ENCODE results near the gene TLE3.

TLE3 gene

GRCh38 chr15:70097321-70098152, at the start of gene TLE3:
TSS of gene TLE3 (minus strand) at chr15:70097917. CDS start at chr15:70096798, 1,119 bp downstream.
- TF ChIP-seq, protein P1, sequence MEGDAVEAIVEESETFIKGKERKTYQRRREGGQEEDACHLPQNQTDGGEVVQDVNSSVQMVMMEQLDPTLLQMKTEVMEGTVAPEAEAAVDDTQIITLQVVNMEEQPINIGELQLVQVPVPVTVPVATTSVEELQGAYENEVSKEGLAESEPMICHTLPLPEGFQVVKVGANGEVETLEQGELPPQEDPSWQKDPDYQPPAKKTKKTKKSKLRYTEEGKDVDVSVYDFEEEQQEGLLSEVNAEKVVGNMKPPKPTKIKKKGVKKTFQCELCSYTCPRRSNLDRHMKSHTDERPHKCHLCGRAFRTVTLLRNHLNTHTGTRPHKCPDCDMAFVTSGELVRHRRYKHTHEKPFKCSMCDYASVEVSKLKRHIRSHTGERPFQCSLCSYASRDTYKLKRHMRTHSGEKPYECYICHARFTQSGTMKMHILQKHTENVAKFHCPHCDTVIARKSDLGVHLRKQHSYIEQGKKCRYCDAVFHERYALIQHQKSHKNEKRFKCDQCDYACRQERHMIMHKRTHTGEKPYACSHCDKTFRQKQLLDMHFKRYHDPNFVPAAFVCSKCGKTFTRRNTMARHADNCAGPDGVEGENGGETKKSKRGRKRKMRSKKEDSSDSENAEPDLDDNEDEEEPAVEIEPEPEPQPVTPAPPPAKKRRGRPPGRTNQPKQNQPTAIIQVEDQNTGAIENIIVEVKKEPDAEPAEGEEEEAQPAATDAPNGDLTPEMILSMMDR (IDR thresholded peaks at IDR 0.05; ENCODE audit: insufficient read depth, missing control alignments) = peak; percentile 35
- DNase-seq (ENCODE audit: insufficient read length, low spot score) (peak; percentile 94), FAIRE-seq (no peak)

GRCh38 chr15:70147178-70147760, 49.6 kb upstream of the TLE3 start:
- no peak for FAIRE-seq
- no peak for DNase-seq (ENCODE audit: insufficient read length, low spot score)
- TF ChIP-seq, protein P1 (IDR thresholded peaks at IDR 0.05; ENCODE audit: insufficient read depth, missing control alignments) = no peak

- FAIRE-seq = no peak
- TF ChIP-seq, protein P1 (IDR thresholded peaks at IDR 0.05; ENCODE audit: insufficient read depth, missing control alignments) = no peak
Observed at GRCh38 chr15:70146771-70147170, 49.1 kb upstream of the TLE3 start.

GRCh38 chr15:70146162-70146561, 48.4 kb upstream of the TLE3 start:
- no peak for DNase-seq (ENCODE audit: insufficient read length, low spot score)
- FAIRE-seq = no peak
- TF ChIP-seq, protein P1 (IDR thresholded peaks at IDR 0.05; ENCODE audit: insufficient read depth, missing control alignments) = no peak

More at GRCh38 chr15:70146771-70147170, 49.1 kb upstream of the TLE3 start:
- no peak for DNase-seq (ENCODE audit: insufficient read length, low spot score)

DNA sequence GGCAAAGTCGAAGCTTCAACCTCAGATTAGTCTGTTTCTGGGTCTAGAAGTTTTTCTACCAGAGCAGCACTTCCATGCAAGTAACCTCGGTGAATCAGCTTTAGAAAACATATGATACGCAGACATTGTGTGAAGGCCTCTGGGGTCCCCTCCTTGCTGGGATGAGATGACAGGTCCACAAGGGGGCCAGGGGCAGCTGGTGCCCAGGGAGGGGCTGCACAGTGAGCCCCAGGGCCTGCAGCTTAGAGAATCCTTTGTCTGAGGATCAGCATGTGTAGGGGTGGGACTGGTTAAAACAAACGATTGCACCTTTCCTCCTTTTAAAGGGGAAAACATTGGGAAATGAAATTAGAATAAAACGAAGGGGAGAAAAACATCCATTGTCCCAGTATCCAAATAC, 47.5 kb upstream of the TLE3 start:
- FAIRE-seq = no peak
- no peak for DNase-seq (ENCODE audit: insufficient read length, low spot score)
- TF ChIP-seq, protein P1 (IDR thresholded peaks at IDR 0.05; ENCODE audit: insufficient read depth, missing control alignments) = no peak

- no peak for DNase-seq (ENCODE audit: insufficient read length, low spot score)
- TF ChIP-seq, protein P1 (IDR thresholded peaks at IDR 0.05; ENCODE audit: insufficient read depth, missing control alignments) = no peak
- no peak for FAIRE-seq
Observed at GRCh38 chr15:70142322-70143191, 44.8 kb upstream of the TLE3 start.
